GM19467 (cell line): Measurements from ENCODE around the gene MED25.

Experiments used
- ATAC-seq: cut with Tn5 transposase; IDR thresholded peaks from one replicate; pipeline ENCODE4 v1.9.1; 2021; ENCODE audit warnings: mild to moderate bottlenecking, moderate library complexity; ENCODE audit not compliant: unreplicated experiment

MED25 gene

GRCh38 chr19:49884109-49884508 lies 66.0 kb downstream of the MED25 start:
- no peak for ATAC-seq

- ATAC-seq, result no peak
Measured at GRCh38 chr19:49884760-49885159, 66.7 kb downstream of the MED25 start.
